Measurements from ENCODE around the gene PLCXD1. TPM values are rescaled to one million over a fixed set of nuclear protein-coding genes. Genes with fewer than 3 reads are reported as not detected.
"Not testable (repeated sequence)": the region's sequence is repeated elsewhere in the genome, so short reads cannot be mapped to it uniquely, and the experiment has no call there.

PLCXD1 gene
- total RNA-seq, 4 donors from 2014 or later: 1.1 to 8.8 (median 6.0) TPM

- Histone ChIP-seq H3K27ac (no peak overlapping the region), H3K9me3 (no peaks in the 10 kb centered on the region), H3K27me3 (peaks cover 5% of the 10 kb centered on the region), H3K4me3 (no peak overlapping the region), H3K36me3 (no peaks in the 10 kb centered on the region), H3K4me1 (no peaks in the 10 kb centered on the region)
- 83% methylated on average over 3 of the region's 3 CpGs; no CpG with 5 or more reads in 1 of the 2 donors for WGBS, 2 donors (ENCODE audit: low coverage in 1 of 2)
- no peak for ATAC-seq
- TF ChIP-seq POLR2A (IDR thresholded peaks at IDR 0.05) (no peak), POLR2AphosphoS5 (IDR thresholded peaks at IDR 0.05) (no peak), EP300 (IDR thresholded peaks at IDR 0.05) (no peak), CTCF (IDR thresholded peaks at IDR 0.05) (no peak)
Observed at GRCh38 chrX:252957-253291, 28.3 kb upstream of the PLCXD1 start.

- no peak for ATAC-seq
- peaks cover 12% of the 10 kb centered on the region for H3K27me3 ChIP-seq
- no peak overlapping the region for H3K4me3 ChIP-seq
- WGBS, 2 donors (ENCODE audit: low coverage in 1 of 2): 70 to 88% methylated on average over 6 to 12 of the region's 44 CpGs
- H3K27ac ChIP-seq: no peak overlapping the region
- no peak for TF ChIP-seq POLR2A (IDR thresholded peaks at IDR 0.05)
- no peak for TF ChIP-seq CTCF (IDR thresholded peaks at IDR 0.05)
- no peak for TF ChIP-seq POLR2AphosphoS5 (IDR thresholded peaks at IDR 0.05)
- no peak for TF ChIP-seq EP300 (IDR thresholded peaks at IDR 0.05)
- H3K36me3 ChIP-seq: no peaks in the 10 kb centered on the region
- no peaks in the 10 kb centered on the region for H3K9me3 ChIP-seq
- H3K4me1 ChIP-seq: no peaks in the 10 kb centered on the region
Observed at GRCh38 chrX:253451-254297, 27.5 kb upstream of the PLCXD1 start.

- Histone ChIP-seq H3K9me3 (no peaks in the 10 kb centered on the region), H3K27me3 (peaks cover 13% of the 10 kb centered on the region), H3K4me1 (no peaks in the 10 kb centered on the region), H3K27ac (no peak overlapping the region), H3K36me3 (no peaks in the 10 kb centered on the region), H3K4me3 (no peak overlapping the region)
- TF ChIP-seq POLR2AphosphoS5 (IDR thresholded peaks at IDR 0.05) (no peak), POLR2A (IDR thresholded peaks at IDR 0.05) (no peak), CTCF (IDR thresholded peaks at IDR 0.05) (no peak), EP300 (IDR thresholded peaks at IDR 0.05) (no peak)
- no peak for ATAC-seq
- 95% methylated on average over 10 of the region's 27 CpGs; no CpG with 5 or more reads in 1 of the 2 donors for WGBS, 2 donors (ENCODE audit: low coverage in 1 of 2)
Observed at GRCh38 chrX:254630-255215, 26.5 kb upstream of the PLCXD1 start.

GRCh38 chrX:255923-256331 is 25.3 kb upstream of the PLCXD1 start:
- H3K27me3 ChIP-seq: peaks cover 13% of the 10 kb centered on the region
- TF ChIP-seq CTCF (IDR thresholded peaks at IDR 0.05): no peak
- no peak for TF ChIP-seq EP300 (IDR thresholded peaks at IDR 0.05)
- TF ChIP-seq POLR2A (IDR thresholded peaks at IDR 0.05): no peak
- TF ChIP-seq POLR2AphosphoS5 (IDR thresholded peaks at IDR 0.05): no peak
- H3K4me1 ChIP-seq: peaks cover 0 to under 1% (median 0%) of the 10 kb centered on the region in 3 donors
- no peak overlapping the region for H3K4me3 ChIP-seq
- H3K27ac ChIP-seq: no peak overlapping the region
- no peaks in the 10 kb centered on the region for H3K9me3 ChIP-seq
- no peak for ATAC-seq
- H3K36me3 ChIP-seq: no peaks in the 10 kb centered on the region
- 78 to 89% methylated on average over 1 to 3 of the region's 28 CpGs for WGBS, 2 donors (ENCODE audit: low coverage in 1 of 2)

GRCh38 chrX:257054-257453 is 24.1 kb upstream of the PLCXD1 start:
- H3K27ac ChIP-seq, H3K36me3 ChIP-seq, H3K4me3 ChIP-seq, H3K9me3 ChIP-seq, ATAC-seq, H3K4me1 ChIP-seq: not testable (repeated sequence)
- peaks cover 13% of the 10 kb centered on the region for H3K27me3 ChIP-seq
- 88 to 93% methylated on average over 7 to 8 of the region's 14 CpGs for WGBS, 2 donors (ENCODE audit: low coverage in 1 of 2)
